NCI-H510A treated with DMSO at 0.1 percent for 48 hours (cell line): ENCODE results near the gene SEMA6A.
A peak's percentile ranks its signal among the peaks of the same experiment; 100 is the strongest.

Experiments
- DNase-seq: peaks from one replicate; lab custom pipeline; 2025; lab: John Stamatoyannopoulos, UW

The SEMA6A gene

DNA sequence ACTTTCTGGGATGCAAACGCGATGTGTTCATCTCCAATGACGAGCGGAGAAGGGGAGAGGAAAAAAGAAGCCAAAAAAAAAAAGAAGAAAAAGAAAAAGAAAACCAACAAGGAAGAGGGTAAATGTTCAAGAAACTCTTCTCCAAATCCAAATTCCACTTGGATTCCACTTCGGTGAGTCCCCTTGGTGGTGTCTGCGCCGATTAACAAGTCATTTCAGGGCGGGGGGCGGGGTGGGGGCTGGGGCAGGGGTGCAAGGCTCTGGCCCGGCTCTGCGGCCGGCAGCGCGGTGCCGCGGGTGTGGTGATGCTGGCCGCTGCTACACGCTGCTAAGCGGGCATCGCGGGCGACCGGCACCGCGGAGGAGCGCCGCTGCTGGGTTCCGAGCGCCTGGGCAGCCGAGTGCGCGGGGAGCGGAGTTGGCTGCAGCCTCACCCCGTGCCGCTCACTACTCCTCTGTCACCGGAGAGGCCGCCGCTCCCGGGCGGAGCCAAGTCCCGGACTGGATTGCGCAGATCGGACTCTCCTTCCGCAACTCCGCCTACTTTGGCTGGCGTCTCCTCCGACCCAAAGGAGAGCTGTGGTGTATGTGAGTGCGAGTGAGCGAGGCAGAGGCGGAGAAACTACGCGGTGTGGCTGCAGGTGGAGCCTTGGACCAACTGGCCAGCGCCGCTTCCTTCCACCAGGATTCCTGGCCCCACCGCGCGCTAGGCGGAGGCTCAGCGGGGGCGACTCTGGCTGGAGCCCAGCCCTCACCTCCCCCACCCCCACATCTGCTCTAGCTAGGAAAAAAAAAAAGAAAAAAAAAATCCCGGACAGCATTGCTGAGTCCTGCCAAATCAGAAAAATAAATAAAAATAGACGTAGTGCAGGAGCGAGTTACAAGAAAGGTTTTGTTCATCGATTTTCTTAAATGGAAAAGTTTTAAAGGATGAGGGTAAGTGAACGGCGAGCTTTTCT, at the start of gene SEMA6A:
Gene SEMA6A, minus strand, starts transcription at position 457 of the 959 bp plus-strand sequence. CDS start 69,879 bp downstream, outside the sequence.
- peak; percentile 66 for DNase-seq

DNA sequence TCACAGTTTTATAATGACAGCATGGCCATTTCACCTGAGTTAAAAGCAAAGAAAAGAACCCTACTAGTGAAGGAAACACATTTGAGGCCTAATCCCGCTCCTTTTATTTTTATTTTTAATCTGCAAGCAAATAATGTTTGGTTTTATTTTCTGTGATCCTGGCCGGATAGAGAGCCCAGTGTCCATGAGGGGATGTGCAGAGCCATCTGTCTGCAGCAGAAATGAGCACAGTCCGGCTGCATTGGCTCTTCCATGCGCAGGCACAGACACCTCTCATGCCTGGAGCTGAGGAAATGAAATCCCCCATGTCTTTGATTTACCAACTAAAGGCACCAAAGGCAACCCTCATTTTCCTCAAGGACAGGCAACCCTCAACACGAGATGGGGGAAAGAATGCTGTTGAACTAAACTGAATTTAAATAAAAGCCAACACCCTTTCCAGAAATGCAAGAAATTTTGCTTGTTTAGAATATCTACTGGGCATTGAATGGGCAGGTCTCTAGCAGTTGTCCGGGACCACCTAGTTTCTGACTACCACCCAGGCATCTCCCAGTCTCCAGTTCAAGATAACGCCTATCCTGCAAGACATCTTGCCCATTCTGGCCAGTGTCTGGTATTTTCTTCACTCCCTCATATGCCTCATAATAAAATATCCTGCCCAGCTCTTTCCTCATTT, 47.9 kb upstream of the SEMA6A start:
- DNase-seq: no peak

GRCh38 chr5:116621599-116621998, 47.0 kb upstream of the SEMA6A start:
- no peak for DNase-seq

- DNase-seq: no peak
These were observed 42.3 kb upstream of the SEMA6A start for GRCh38 chr5:116616876-116617275.

DNA sequence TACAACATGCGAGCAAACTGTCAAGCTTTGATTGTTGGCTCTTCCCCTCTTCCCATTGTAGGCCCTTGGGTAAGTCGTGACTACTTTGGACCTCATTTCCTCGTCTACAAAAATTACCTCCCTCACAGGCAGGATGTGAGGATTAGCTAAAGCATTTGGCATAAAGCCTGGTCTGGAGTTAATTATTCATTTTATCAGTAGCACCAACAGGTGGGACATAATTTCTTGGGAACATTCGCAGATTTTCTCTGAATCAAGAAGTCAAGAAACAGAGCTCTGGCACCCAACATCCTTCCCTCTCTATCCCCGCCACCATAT, 39.9 kb upstream of the SEMA6A start:
- no peak for DNase-seq

GRCh38 chr5:116613445-116613844, 38.8 kb upstream of the SEMA6A start:
- no peak for DNase-seq

GRCh38 chr5:116612431-116612830, 37.8 kb upstream of the SEMA6A start:
- no peak for DNase-seq

GRCh38 chr5:116605310-116606070, 30.9 kb upstream of the SEMA6A start:
- no peak for DNase-seq

- no peak for DNase-seq
These were observed 30.2 kb upstream of the SEMA6A start for GRCh38 chr5:116604805-116605204.

GRCh38 chr5:116600876-116601275, 26.3 kb upstream of the SEMA6A start:
- no peak for DNase-seq

DNA sequence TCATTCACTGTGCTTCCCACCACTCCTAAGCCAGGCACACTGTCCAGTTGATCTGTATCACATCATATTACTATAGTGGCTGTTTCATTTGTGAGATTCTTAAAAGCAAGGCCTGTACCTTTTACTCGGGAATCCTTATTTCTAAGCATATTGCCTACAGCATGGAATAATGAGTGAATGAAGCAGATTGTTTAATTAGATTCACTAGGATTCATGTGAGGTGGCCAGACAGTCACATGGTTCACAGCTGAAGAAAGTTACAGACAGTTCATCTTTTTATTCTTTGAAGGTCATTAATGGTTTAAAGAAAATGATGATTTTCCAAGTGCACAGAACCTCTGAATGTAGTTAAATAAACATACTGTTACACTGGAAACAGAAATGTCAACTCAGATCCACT, 24.3 kb upstream of the SEMA6A start:
- no peak for DNase-seq

DNA sequence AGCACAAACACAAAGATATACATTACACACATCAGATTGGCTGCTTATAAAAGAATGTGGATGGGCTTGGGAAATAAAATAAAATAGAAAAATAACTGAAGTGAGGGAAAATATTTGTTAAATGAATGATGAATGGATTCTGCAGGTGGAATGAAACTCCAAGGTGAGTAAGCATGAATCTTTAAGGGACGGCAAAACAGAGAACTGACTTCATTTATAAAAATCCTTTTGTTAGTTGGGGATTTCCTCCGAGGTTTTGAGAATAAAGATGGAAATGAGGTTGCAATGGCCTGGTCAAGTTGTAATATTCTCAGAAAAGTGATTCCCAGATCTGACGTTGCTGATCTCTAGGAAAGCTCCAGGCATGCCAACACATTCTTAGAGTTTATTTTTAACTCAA, 20.9 kb upstream of the SEMA6A start:
- no peak for DNase-seq

- DNase-seq: no peak
These were observed 18.7 kb upstream of the SEMA6A start for GRCh38 chr5:116593340-116593739.

DNA sequence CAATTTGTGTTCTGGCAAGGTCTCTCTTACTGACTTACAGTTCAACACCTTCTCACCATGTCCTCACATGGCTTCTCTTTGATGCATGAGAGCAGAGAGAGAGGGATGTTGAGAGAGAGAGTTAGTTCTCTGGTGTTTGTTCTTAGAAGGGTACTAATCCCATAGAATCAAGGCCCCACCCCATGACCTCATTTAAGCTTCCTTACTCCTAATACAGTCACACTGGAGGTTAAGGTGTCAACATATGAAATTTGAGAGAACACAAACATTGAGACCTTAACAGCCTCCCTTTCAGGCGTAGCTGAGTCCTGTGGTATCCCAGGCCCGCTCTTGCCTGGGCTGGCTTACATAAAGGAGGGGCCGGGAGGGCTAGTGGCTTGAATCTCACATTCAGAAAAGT, 10.6 kb upstream of the SEMA6A start:
- no peak for DNase-seq

GRCh38 chr5:116583862-116584222, 9.2 kb upstream of the SEMA6A start:
- no peak for DNase-seq

GRCh38 chr5:116583085-116583861, 8.7 kb upstream of the SEMA6A start:
- DNase-seq: no peak

DNA sequence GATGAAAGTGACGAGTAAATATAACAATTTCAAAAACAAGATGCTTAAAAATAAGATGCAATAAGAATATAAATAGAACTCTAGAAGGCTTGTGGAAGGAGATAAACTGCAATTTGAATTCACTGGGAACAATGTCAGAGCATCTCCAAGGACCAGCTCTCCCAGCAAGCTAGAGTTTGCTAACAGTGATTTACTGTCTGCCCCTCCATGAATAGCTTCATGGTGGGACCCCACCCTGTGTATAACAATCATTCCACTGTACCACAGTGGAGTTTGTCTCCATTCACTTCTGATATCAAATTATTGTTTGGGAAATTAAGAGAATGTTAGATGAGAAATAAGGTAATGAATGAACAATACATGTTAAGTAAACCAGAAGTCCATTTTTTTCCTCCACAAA, 7.3 kb upstream of the SEMA6A start:
- no peak for DNase-seq

DNA sequence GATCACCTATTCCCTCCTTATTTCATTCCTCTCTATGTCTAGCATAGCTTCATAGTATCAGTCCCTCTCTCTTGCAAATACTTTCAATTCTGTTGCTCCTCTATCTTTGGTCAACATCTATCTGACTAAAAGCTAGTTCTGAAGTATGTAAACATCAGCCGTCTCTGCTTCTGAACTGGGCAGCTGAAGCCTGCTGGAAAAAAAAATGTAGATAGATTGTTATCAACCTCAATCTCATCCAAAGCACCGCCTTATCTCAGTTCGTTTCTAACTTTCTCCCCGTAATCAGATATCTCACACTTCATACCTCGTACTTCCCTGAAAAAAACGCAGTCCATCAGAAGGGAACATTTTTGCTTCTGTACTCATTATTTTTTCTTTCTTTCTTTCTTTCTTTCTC, 4.5 kb upstream of the SEMA6A start:
- DNase-seq: no peak

- no peak for DNase-seq
These were observed 4.1 kb upstream of the SEMA6A start for GRCh38 chr5:116578676-116579075.

DNA sequence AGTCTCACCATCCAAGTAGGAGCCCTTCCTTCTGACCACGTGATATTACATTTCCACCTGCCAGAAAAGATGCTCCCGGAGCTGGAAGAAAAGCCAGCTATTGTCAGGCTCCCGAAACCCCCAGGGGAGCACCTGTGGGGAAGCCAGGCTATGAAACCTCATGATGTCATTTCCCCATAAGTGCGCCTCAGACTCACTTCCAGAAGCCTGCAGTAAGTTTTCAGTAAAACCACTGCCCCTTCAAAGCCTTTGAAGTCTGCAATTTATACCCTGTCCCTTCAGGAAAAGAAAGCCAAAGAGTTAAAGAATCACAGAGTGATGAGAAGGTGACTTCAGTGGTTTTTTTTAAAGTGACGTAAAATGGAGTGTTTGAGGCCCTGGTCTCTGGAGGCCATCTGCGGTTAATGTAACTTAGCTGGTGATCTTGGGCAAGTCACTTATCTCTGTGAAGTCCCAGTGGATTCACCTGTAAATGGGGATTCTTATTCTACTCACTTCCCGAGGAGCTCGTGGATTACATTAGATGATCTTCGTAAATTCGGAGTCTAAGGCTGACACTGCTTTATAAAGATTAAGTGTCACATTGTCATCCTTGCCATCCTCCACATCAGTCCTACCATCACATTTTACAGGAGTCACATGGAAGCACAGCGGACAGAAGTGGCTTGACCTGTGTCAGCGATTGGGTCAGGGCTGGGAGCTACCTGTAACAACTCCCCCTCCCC, 2.6 kb upstream of the SEMA6A start:
- DNase-seq: no peak

GRCh38 chr5:116576053-116576713, 1.6 kb upstream of the SEMA6A start:
- DNase-seq: peak; percentile 41
